ENCODE data around the gene SLC30A2.

SLC30A2 gene

GRCh38 chr1:25999041-25999800 is 46.7 kb downstream of the SLC30A2 start:
- DNase-seq: no peak
- TF ChIP-seq POLR2A (IDR thresholded peaks at IDR 0.05; ENCODE audit: low read length) (no peak), GATA1 (IDR thresholded peaks at IDR 0.05; ENCODE audit: low read depth, low read length) (no peak)

GRCh38 chr1:25997828-25998761 is 47.8 kb downstream of the SLC30A2 start, which contains the start of gene PAFAH2:
Gene PAFAH2 (minus strand): TSS chr1:25998063. CDS start chr1:25990816, 7,247 bp downstream.
- no peak for TF ChIP-seq GATA1 (IDR thresholded peaks at IDR 0.05; ENCODE audit: low read depth, low read length)
- TF ChIP-seq POLR2A (IDR thresholded peaks at IDR 0.05; ENCODE audit: low read length): peak; percentile 50
- peak; percentile 100 for DNase-seq

DNA sequence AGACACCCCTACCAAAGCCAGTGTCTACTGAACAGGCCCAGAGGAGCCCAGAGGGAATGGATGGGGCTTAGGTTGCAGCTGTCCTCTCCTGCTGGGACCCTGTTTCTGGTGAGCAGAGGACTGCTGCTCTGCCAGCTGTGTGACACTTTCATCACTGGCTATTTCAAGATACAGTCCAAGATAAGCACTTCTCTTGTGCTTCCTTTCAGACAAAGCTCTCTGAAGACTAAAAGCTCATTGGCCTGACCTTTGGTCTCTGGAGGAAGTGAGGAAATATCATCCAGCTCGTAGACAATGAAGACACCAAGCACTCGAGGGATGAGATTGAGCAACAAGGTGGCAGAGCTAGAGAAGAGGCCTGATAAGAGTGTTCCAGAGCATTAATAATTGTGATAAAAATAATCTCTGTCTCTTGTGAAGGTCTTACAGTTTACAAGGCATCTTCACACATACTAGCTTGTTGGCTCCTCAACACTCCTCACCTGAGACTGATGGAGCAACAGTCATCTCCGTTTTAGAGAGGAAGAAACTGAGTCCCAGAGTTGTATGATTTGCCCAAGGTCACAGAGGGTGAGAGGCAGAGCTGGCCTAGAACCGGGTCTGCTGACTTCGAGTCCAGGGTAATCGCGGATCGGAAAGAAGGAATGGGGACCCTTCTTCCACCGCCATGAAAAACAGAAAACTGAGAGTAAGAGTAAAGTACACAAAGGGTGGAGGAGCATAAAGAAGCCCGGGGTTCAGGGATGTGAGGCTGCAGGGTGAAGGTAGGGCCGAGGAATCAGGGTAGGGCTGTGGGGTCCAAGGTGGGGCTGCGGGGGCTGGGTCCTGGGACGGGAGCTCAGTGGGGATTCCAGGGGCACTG is 48.7 kb downstream of the SLC30A2 start:
- no peak for TF ChIP-seq GATA1 (IDR thresholded peaks at IDR 0.05; ENCODE audit: low read depth, low read length)
- TF ChIP-seq POLR2A (IDR thresholded peaks at IDR 0.05; ENCODE audit: low read length): no peak
- peak in 1 of 2 experiments; percentile 50 for DNase-seq

DNA sequence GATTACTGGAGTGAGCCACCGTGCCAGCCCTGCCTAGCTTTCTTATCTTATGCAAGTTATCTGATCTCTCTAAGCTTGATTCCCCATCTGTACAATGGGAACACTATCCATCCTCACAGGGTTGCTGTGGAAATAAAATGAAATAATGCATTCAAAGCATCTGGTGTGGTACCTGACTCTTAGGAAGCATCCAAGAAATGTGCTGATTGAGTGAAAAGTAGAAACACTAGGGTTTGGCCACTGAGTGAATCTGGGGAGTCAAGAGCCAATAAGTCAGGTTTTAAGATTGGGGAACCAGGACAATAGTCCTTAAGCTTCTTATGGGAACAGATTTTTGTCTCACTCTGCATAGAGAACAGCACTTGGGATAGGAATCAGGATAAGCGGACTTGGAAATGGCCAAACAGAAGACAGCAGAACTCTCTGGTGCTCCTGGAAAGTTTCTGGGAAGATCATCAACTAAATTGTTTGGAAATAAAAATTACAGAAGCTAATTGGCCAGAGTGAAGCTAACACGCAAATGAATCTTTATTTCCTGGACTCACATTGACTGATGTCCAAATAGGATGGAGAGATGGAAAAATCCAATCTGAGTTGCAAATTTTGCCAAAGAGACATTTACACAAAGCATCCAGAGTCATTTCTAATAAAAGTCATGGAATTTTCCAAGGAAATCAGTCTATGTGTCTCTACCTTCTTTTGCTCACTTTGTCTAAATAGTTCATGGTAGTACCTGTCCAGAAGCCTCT is 51.3 kb downstream of the SLC30A2 start:
- no peak for DNase-seq
- no peak for TF ChIP-seq GATA1 (IDR thresholded peaks at IDR 0.05; ENCODE audit: low read depth, low read length)
- TF ChIP-seq POLR2A (IDR thresholded peaks at IDR 0.05; ENCODE audit: low read length): no peak

DNA sequence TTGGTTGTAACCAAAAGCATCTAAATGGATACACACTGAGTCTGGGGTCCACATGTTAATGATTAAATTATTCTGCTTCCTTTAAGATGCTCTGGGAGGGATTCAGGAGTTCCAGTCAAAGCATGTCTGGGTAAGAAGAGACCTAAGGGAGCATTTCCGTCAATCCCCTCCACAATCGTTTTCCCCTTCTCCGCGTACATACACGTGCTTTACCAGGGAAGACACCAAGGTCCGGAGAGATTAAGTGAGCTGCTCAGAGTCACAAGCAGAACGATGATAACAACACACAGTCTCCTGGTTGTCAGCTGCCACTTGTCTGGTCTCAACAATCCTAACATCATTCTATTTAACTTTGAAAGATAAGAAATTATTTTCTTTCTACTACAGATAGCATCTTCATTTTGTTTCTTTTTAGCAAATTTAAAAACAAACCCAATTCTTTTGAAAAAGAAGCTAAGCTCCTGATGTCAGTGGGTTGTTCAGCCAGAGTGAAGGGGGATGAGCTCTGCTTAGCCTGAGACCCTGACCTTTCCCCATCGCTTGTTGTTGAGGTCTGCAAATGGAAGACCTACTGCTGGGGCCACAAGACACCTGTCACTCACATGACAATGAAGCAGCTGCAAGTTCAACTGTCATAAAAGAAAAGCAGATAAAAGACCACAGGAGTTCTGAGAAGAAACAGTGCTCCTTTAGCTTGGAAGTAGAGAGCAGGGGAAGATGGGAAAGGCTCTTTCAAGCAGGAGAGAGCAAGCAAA is 52.5 kb downstream of the SLC30A2 start:
- DNase-seq: no peak
- TF ChIP-seq POLR2A (IDR thresholded peaks at IDR 0.05; ENCODE audit: low read length): no peak
- TF ChIP-seq GATA1 (IDR thresholded peaks at IDR 0.05; ENCODE audit: low read depth, low read length): no peak

GRCh38 chr1:25992689-25993171 is 53.2 kb downstream of the SLC30A2 start:
- no peak for DNase-seq
- no peak for TF ChIP-seq GATA1 (IDR thresholded peaks at IDR 0.05; ENCODE audit: low read depth, low read length)

GRCh38 chr1:25991937-25992688 is 53.8 kb downstream of the SLC30A2 start:
- DNase-seq: no peak
- TF ChIP-seq POLR2A (IDR thresholded peaks at IDR 0.05; ENCODE audit: low read length) (no peak), GATA1 (IDR thresholded peaks at IDR 0.05; ENCODE audit: low read depth, low read length) (no peak)

DNA sequence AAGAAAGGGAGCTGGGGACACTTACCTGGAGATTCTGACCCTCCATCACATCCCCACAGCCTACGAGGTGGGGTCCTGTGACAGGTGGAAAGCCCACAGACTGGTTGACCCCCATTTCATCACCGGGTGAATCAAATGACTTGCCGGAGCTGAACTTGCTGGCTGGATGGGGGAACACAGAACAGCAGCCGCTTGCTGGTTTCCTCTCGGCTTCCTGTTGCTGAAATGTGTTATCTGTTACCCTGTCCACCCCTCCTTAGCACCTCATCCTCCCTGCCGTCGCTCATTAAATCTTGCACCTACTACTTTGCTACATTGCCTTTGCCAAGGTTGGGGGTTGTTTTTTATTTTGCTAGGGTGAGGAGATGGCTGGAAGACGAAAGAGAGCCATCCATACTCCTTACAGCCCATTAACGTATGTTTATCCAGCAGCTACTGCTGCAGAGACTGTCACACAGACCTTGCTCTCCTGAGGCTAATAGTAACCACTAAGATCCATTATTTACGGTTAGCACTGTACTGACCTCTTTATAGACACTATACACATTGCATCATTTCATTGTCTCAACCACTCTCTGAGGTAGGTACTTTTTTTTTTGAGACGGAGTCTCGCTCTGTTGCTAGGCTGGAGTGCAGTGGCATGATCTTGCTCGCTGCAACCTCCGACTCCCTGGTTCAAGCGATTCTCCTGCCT is 55.1 kb downstream of the SLC30A2 start:
- DNase-seq: no peak
- TF ChIP-seq POLR2A (IDR thresholded peaks at IDR 0.05; ENCODE audit: low read length) (no peak), GATA1 (IDR thresholded peaks at IDR 0.05; ENCODE audit: low read depth, low read length) (no peak)

DNA sequence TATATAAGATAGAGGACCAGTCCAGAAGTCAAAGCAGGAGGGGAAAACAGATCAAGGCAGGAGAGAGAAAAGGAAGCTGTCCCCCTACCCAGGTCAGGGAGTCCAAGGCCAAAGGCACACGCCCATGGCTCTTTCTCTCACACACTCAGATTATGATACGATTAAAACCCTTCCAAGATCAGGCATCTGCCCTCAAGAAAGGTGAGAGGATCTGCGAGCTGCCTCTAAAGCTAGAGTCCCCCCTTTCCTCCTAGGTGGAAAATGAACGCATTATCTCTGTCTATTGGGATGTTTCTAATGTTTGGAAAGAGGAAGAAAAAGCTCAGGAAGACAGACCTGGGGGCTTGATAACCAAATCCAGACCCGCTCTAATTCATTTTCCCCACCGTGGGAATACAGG is 55.7 kb downstream of the SLC30A2 start:
- DNase-seq: no peak
- TF ChIP-seq POLR2A (IDR thresholded peaks at IDR 0.05; ENCODE audit: low read length) (no peak), GATA1 (IDR thresholded peaks at IDR 0.05; ENCODE audit: low read depth, low read length) (no peak)

DNA sequence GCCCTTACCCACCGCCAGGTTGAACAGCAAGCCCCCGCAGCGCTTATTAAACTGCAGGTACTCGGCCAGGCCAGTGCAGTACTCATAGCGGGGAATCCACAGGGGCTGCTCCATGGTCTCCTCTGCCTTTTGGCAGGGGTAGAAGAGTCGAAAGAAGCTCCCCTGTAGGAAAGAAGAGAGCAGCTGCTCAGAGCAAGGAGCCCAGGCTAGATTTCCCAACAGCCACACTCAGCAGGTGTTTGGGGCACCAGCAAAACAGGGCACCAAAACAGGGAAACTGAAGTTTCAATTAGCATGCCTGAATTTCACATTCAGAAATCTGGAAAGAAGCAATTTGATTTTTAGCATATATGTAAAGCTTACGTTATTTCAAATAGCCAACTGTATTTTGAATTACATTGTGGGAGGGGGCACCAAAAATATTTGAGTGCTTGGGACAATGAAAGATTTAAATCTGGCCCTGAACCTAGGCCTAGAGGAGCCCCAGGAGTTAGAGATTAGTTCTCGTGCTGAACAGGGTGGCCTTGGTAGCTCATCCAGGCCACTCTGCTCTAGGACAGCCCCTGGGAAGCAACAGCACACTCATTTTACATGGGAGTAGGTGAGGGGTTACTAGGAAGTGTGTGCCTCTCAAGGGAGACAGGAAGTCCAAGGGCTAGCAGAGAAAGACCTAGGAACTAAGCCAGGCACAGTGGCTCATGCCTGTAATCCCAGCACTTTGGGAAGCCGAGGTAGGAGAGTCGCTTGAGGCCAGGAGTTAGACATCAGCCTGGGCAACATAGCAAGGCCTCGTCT is 56.3 kb downstream of the SLC30A2 start:
- DNase-seq: no peak
- no peak for TF ChIP-seq POLR2A (IDR thresholded peaks at IDR 0.05; ENCODE audit: low read length)
- TF ChIP-seq GATA1 (IDR thresholded peaks at IDR 0.05; ENCODE audit: low read depth, low read length): no peak

All from erythroblast (primary cell).